HG03108 (cell line): Measurements from ENCODE around the gene KRT72.

Experiments
- ATAC-seq: cut with Tn5 transposase; IDR thresholded peaks from one replicate; pipeline ENCODE4 v1.9.1; 2021; ENCODE audit warnings: moderate library complexity; ENCODE audit not compliant: unreplicated experiment

Gene KRT72

GRCh38 chr12:52630599-52631200, 29.4 kb upstream of the KRT72 start:
- ATAC-seq, result no peak

GRCh38 chr12:52630008-52630500, 28.8 kb upstream of the KRT72 start:
- ATAC-seq, result no peak

GRCh38 chr12:52629281-52630007, 28.2 kb upstream of the KRT72 start:
- ATAC-seq, result no peak

GRCh38 chr12:52628841-52629240, 27.6 kb upstream of the KRT72 start:
- ATAC-seq, result no peak

GRCh38 chr12:52628111-52628507, 26.8 kb upstream of the KRT72 start:
- ATAC-seq, result no peak

GRCh38 chr12:52627395-52628110, 26.3 kb upstream of the KRT72 start:
- no peak for ATAC-seq

GRCh38 chr12:52622349-52622748, 21.1 kb upstream of the KRT72 start:
- no peak for ATAC-seq

- ATAC-seq, result no peak
Observed at GRCh38 chr12:52618866-52619265, 17.6 kb upstream of the KRT72 start.

GRCh38 chr12:52618216-52618615, 17.0 kb upstream of the KRT72 start, which contains the start of gene KRT73:
KRT73 (minus strand) TSS chr12:52618559; CDS start chr12:52618524, 35 bp downstream.
- no peak for ATAC-seq

GRCh38 chr12:52617403-52617785, 16.1 kb upstream of the KRT72 start:
- ATAC-seq, result no peak

- no peak for ATAC-seq
Observed at GRCh38 chr12:52616680-52617402, 15.6 kb upstream of the KRT72 start.

GRCh38 chr12:52615912-52616311, 14.6 kb upstream of the KRT72 start:
- no peak for ATAC-seq

- no peak for ATAC-seq
Observed at GRCh38 chr12:52615208-52615868, 14.1 kb upstream of the KRT72 start.

- ATAC-seq, result no peak
Observed at GRCh38 chr12:52614381-52615207, 13.3 kb upstream of the KRT72 start.

- no peak for ATAC-seq
Observed at GRCh38 chr12:52613384-52614030, 12.2 kb upstream of the KRT72 start.

- ATAC-seq, result no peak
Observed at GRCh38 chr12:52612431-52613383, 11.4 kb upstream of the KRT72 start.

GRCh38 chr12:52611080-52611468, 9.8 kb upstream of the KRT72 start:
- no peak for ATAC-seq
